BJ (cell line): ENCODE measurements around the gene ZNF584. TPM values are rescaled to one million over a fixed set of nuclear protein-coding genes. Genes with fewer than 3 reads are reported as not detected.
A peak's percentile ranks its signal among the peaks of the same experiment; 100 is the strongest.

Experiments
- CTCF ChIA-PET: fragments of 350-600 bp; formaldehyde crosslinking; extraction: SDS; loops from one replicate; lab custom pipeline; 2021; ENCODE audit warnings: antibody characterized with exemption, inconsistent platforms; lab: Yijun Ruan, JAX
- POLR2A ChIA-PET: fragments of 300-600 bp; sonication (Branson Sonifier 250); formaldehyde crosslinking; extraction: SDS; loops from one replicate; lab custom pipeline; 2021; ENCODE audit warnings: antibody characterized with exemption; lab: Charles Lee
- DNase-seq: peaks from one replicate; pipeline ENCODE4 v3.0.0-alpha.2; 2011; ENCODE audit warnings: low read depth
- H3K27me3 ChIP-seq: 2 replicates; pipeline ENCODE4 v1.6.0; 2011; ENCODE audit warnings: low read length; ENCODE audit not compliant: control insufficient read depth, insufficient read depth
- H3K36me3 ChIP-seq: 2 replicates; pipeline ENCODE4 v1.5.1; 2011; ENCODE audit warnings: low read length; ENCODE audit not compliant: control insufficient read depth, insufficient read depth
- H3K4me3 ChIP-seq: 2 replicates; pipeline ENCODE4 v1.5.1; 2011; ENCODE audit warnings: low read depth, mild to moderate bottlenecking, control low read depth, low read length
- CTCF ChIP-seq: IDR thresholded peaks from 2 replicates; pipeline ENCODE4 v1.5.1; 2011; ENCODE audit warnings: low read depth, mild to moderate bottlenecking, control low read depth, inconsistent platforms, low read length, moderate library complexity; ENCODE audit not compliant: insufficient read depth
- polyA minus RNA-seq: library from RNA; depleted of rRNA, polyadenylated mRNA; stranded (reverse); fragments of >200 nt; gene quantifications from 2 replicates; pipeline ENCODE4 v1.2.3, GENCODE V29; 2011; rRNA and poly(A)+ RNA removed
- polyA plus RNA-seq: library from polyadenylated mRNA; depleted of rRNA; stranded (reverse); fragments of >200 nt; gene quantifications from 2 replicates; pipeline ENCODE4 v1.2.3, GENCODE V29; 2011; rRNA removed

Gene ZNF584
- polyA plus RNA-seq (8.9 and 10.0 TPM in 2 replicates), polyA minus RNA-seq (6.6 and 7.8 TPM in 2 replicates)

- no peaks in the 10 kb centered on the region for H3K27me3 ChIP-seq
- H3K4me3 ChIP-seq: peak within 1 kb of the TSS; percentile 68
- no peaks in the 10 kb centered on the region for H3K36me3 ChIP-seq
- TF ChIP-seq CTCF: no peak
- peak; percentile 43 for DNase-seq
- POLR2A ChIA-PET: interaction anchor here (0.6 to 0.8 kb wide), 2 partner anchors 52 to 727 kb away, joined by 3 read pairs; partner anchors contain the start of gene ZNF551
- CTCF ChIA-PET: interaction anchor here (0.8 kb wide), 1 partner anchor 15 kb away, joined by 3 read pairs; no protein-coding TSS in a partner anchor
Measured at GRCh38 chr19:58408152-58409009, at the start of gene ZNF584. ZNF584 (plus strand) TSS chr19:58408649; CDS start chr19:58409148, 499 bp downstream.

DNA sequence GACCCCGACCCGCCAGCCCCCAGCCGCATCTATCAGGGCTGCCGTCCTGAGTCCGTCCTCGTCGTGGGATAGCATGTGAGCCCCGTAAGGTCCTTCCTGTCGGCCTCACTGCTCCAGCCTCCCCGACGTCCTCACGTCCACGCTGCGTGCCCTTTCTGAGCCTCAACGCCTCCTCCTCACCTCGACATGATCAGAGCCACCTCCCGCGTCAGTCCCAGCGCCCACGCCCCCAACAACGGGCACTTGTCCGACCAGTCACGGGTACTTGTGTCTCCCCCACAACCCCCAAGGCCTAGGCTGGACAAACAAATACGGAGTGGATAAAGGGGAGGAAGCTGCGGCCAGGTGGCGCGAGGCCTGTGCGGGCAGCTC is 46.6 kb upstream of the ZNF584 start:
- TF ChIP-seq CTCF: 0 out of 2 replicates have a peak, but pooled peaks have one; percentile 11
- POLR2A ChIA-PET: no interaction called here
- DNase-seq: no peak
- Histone ChIP-seq H3K27me3 (no peaks in the 10 kb centered on the region; the same call in 1 of the 2 replicates), H3K4me3 (peak overlapping the region; percentile 48), H3K36me3 (no peaks in the 10 kb centered on the region)
- CTCF ChIA-PET: interaction anchor here (1.2 to 1.3 kb wide), 3 partner anchors 12 to 158 kb away, joined by 3 to 5 read pairs (median 3); partner anchors contain the start of gene ZBTB45

DNA sequence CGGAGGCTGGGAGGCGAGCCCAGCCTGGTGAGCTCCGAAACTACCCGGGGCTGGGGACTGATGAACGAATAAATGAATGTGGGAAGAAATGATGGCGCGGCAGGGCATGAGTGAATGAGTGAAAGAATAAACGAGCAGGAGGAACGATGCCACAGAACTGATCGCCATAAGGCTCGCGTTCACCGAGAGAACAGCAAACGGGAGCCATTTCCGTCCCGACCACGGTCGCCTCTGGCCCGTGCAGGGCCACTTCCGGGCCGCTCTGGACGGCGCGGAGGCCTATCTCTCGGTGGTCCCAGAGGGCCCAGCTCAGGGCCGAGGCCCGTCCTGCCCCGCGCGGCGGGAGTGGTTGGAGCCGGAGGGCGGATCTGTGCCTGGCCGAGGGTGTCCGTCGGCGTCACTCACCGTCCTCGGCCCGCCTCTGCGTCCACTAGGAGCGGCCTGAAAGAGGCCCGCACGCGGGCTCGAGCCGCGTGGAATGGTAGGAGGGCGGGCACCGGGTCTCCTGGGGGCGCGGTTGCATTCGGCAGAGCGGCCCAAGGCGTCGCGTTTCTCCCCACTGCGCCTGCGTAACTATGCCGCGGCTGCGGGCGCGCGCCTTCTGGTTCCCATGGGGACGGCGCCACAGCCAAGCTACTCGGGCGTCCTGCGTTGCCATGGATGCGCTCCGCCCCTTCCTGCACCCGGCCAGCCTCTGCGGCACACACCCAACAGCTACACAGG is 46.0 kb upstream of the ZNF584 start, which contains the start of gene ZNF497:
TSS of gene ZNF497 (minus strand) at position 480 of the 723 bp plus-strand sequence. CDS start 5,116 bp downstream, outside the sequence.
- peak; percentile 82 for DNase-seq
- ChIA-PET CTCF (interaction anchor here (1.2 to 1.3 kb wide), 4 partner anchors 11 to 158 kb away, joined by 3 to 5 read pairs (median 3); partner anchors contain the start of gene ZBTB45), POLR2A (interaction anchor here (0.5 to 0.6 kb wide), 2 partner anchors 20 to 32 kb away, joined by 3 to 9 read pairs; no protein-coding TSS in a partner anchor)
- no peak for TF ChIP-seq CTCF
- H3K36me3 ChIP-seq: no peaks in the 10 kb centered on the region
- H3K27me3 ChIP-seq: no peaks in the 10 kb centered on the region
- peak within 1 kb of the TSS; percentile 48 for H3K4me3 ChIP-seq

- CTCF ChIA-PET: no interaction called here
- no peak for DNase-seq
- Histone ChIP-seq H3K4me3 (no peak overlapping the region), H3K36me3 (no peaks in the 10 kb centered on the region), H3K27me3 (no peaks in the 10 kb centered on the region)
- no peak for TF ChIP-seq CTCF
- POLR2A ChIA-PET: no interaction called here
Measured at GRCh38 chr19:58364146-58364545, 44.3 kb upstream of the ZNF584 start.
